HL-60/S4 treated with retinoic acid at 250 ng/mL for 4 days and 3 days (cell line): ENCODE data around the gene APBB2.

Experiments
- in situ Hi-C: fragments of 300-500 bp; cut with MboI; formaldehyde crosslinking; loops from 2 replicates; pipeline ENCODE4 v1.7.0; 2022; ENCODE audit warnings: low sequenced_read_pairs

APBB2 gene

DNA sequence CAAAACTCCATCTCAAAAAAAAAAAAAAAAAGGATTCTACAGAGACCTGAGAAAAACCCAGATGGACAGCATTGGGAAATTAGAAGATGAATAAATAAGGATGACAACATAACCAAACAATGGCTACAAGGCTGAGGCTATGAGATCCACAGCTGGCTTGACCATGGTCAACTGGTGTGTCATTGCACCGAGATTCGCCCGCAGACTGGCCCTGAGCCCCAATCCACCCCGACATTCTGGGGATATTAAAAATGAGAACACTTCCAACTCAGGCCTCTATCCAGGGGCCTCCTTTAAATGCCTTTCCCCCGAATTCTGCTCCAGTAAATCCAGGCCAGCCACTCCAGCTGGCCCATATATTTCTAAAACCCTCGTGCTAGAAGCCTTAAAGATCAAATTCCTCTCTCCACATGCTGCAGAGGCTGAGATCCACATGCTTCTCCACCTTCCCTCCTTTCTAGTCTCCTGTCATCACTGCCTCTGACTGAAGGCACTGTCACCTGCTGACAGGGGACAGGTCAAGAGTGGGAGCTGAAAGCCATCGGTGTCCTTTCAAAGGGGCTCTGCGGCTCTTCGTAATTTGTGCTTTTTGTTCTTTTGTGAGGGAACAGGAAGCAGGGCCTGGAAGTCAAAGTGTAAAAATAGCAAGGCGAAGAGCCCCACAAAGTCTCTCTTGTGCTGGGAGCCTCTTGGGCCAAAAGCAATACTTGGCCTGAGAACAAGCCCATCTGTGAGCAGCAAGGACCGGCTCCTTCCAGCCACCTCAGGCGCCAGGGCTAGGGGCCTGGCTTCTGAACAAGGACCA lies 260.9 kb downstream of the APBB2 start:
- in situ Hi-C loops: no loop called here

- in situ Hi-C loops: no loop called here
These were observed 261.7 kb downstream of the APBB2 start for GRCh38 chr4:40952672-40953071.

DNA sequence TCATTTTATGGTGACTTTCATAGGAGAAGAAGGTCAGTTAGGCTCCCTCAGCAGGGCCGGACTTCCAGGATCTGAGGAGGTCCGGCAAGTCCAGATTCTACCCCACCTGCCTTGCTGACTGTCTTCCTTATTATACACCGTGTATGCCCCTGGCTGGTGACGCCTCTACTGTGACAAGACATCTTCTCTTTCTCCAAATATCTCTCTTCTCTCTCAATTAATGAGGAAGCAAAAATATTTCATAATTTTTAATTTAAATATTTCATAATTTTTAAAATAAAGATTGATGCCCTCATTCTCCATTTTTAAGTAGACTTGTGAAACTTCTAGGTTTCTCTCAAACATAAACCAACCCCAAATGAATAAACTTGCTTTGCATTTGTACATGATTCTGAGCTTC lies 262.1 kb downstream of the APBB2 start:
- in situ Hi-C loops: no loop called here

DNA sequence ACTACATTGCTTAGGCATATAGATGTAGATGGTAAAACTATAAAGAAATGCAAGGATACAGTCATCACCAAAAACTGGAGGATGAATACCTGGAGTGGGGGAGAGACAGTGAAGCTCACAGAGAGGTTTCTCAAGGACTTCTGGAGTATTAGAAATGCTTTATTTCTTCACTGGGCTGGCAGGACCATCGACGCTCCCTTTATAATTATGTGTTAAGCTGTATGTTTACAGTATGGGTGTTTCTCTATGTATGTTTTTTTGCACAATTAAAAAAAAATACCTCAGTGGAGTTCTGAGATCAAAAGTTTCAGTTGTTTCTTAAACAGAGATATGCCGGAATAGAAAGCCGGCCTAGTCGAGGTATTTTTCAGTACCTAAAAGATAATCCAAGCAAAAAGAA lies 263.3 kb downstream of the APBB2 start:
- in situ Hi-C loops: no loop called here

GRCh38 chr4:40949358-40950100 lies 264.8 kb downstream of the APBB2 start:
- in situ Hi-C loops: no loop called here

DNA sequence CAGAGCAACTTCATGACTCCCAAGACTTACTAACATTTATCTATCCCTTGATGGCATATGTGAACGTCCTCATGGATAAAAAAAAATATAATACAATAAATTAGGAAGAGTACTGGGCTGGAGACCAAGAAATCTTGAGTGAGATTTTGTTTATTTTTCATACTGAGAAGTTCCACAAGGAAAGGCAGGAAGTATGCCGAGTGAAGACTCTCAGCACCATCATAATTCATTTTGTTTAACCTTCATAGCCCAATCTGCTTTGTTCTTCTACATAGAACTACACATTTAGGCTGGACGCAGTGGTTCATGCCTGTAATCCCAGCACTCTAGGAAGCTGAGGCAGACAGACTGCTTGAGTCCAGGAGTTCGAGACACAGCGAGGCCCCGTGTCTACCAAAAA lies 266.3 kb downstream of the APBB2 start:
- in situ Hi-C loops: no loop called here

DNA sequence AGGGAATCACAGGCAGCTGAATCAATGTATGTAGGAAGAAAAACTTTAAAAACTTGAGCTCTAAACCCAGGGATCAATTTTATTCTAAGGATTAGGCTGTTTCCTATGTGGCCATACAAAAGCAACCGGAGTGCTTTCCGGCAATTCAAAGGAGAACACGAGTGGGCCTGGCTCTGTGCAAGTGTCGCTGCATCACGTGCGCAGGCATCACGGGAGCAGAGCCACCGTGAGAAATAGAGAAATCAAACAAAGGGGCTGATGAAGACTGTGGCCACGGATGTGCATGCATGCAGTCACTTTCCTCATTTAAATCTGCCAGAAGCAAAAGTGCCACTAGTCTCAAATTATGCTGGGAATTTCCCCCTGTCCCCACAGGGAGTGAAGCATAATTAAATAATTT lies 267.7 kb downstream of the APBB2 start:
- in situ Hi-C loops: no loop called here

DNA sequence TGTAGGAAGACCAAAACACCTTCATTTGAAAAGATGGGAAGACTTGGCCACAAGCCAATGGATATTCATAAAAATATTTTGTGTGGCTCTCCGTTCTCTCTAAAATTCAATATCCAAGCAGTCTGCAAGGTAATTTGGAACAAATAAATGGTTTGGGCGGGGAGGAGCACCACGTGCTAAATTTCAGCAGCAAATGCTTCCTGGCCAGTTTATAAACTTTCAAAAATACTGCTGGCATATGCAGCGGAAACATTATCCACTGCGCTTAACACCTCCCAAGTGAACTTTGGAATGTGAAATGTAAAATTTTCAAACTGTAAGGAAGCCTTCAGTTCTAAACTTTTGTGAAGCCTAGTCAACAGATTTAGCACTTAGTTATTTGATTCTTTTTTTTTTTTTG lies 273.6 kb downstream of the APBB2 start:
- in situ Hi-C loops: no loop called here

GRCh38 chr4:40940317-40940741 lies 274.0 kb downstream of the APBB2 start:
- in situ Hi-C loops: no loop called here

- in situ Hi-C loops: no loop called here
These were observed 274.5 kb downstream of the APBB2 start for GRCh38 chr4:40939856-40940255.

DNA sequence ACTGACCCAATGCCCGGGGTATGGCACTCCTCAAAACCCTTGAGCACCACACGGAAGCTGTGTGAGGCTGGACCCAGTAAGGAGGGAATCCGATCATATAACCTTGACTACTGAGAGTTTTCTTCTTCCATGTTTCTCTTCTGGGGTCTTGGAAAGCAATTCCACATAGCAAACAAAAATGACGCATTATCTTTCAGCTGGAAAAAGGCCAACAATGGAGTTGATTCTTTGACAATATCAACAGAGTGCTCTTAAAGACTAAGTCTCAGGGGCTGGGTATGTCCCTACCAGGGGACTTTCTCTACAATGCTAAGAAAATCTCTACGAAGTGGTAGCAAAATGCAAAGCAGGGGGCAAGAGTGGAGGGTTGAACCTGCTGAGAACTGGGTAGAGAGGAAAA lies 276.0 kb downstream of the APBB2 start:
- in situ Hi-C loops: no loop called here

- in situ Hi-C loops: no loop called here
These were observed 277.1 kb downstream of the APBB2 start for GRCh38 chr4:40937140-40937725.

- in situ Hi-C loops: no loop called here
These were observed 279.7 kb downstream of the APBB2 start for GRCh38 chr4:40934676-40935075.

DNA sequence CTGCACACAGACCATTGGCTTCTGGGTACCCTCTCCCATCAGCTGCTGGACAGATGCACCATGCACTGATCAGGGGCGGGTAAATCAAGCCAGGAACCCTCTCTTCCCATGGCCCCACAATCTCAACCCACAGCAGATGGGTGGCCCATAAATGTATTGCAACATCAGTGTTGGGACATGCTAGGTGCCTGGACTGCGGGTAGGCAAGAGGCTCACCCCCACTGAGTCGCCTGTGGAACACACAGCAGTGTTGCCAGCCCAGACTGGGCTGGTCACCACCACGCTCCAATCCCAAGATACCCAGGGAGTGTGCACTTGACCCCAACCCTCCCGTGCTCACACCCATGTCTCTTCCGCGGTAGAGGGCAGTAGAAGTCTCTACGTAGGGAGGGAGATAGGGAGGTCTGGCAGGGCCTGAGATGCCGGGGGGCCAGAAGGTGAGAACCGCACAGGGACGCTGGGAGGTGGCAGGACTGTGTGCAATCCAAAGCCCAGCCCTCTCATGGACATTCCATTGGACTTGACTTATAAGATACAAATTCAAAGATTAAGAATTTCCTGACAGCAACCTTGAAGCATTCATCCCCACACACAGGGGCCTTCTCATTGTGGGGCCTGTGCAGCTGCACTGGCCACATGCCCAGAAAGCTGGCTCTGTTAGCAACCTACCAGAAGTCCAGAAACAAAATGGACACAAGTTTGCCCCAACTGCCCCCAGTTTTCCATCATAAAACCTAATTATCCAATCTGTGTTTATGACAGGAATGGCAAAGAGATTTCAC lies 280.9 kb downstream of the APBB2 start:
- in situ Hi-C loops: no loop called here

DNA sequence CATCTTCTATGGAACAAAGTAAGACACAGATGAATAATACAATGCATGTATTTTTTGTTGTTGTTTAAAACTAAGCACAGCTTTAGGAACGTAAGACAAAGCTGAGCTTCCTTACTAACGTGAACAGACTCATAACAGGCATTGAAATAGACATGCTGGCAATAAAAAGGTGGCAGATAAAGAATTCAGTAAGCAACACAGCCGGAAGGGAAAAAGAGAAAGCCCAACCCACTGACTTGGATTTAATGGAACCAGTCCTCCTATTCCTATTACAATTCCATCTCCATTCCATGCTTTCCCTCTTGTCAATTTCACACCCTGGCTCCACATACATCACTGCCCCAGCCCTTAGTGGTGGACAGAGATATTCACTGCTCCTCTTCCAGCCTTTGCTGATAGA lies 282.5 kb downstream of the APBB2 start:
- in situ Hi-C loops: no loop called here

GRCh38 chr4:40931238-40931637 lies 283.1 kb downstream of the APBB2 start:
- in situ Hi-C loops: no loop called here

- in situ Hi-C loops: no loop called here
These were observed 287.3 kb downstream of the APBB2 start for GRCh38 chr4:40927074-40927473.

GRCh38 chr4:40924793-40925117 lies 289.6 kb downstream of the APBB2 start:
- in situ Hi-C loops: no loop called here

GRCh38 chr4:40924096-40924792 lies 290.1 kb downstream of the APBB2 start:
- in situ Hi-C loops: no loop called here

GRCh38 chr4:40923316-40924095 lies 290.8 kb downstream of the APBB2 start:
- in situ Hi-C loops: no loop called here
